ENCODE data around the gene ARRDC1. TPM values are rescaled to one million over a fixed set of nuclear protein-coding genes. Genes with fewer than 3 reads are reported as not detected.

Gene ARRDC1
- total RNA-seq, 1 donor from 2014 or later, result 27.3 TPM

DNA sequence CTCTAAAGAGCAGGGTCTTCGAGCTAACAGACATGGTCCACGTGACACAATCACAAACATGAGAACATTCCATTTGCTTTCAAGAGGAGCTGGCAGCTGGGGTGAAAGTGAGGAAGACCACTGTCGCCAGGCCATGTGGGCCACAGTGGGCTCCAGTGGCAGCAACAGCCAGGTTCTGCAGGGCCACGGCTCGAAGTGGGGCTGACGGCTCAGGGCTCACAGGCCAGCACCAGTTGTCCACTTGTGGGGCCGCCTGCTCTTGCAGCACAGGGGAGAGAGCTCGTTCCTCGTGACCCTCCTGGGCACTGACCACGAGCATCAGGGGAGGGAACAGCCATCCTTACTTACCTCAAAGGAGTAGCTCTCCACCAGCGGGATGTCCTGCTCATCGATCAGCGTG is 17.2 kb upstream of the ARRDC1 start:
- no peaks in the 10 kb centered on the region for H3K27me3 Mint-ChIP-seq (ENCODE audit: low read depth)
- peaks cover 10% of the 10 kb centered on the region for H3K36me3 Mint-ChIP-seq (ENCODE audit: low read depth)
- TF ChIP-seq, protein P1, sequence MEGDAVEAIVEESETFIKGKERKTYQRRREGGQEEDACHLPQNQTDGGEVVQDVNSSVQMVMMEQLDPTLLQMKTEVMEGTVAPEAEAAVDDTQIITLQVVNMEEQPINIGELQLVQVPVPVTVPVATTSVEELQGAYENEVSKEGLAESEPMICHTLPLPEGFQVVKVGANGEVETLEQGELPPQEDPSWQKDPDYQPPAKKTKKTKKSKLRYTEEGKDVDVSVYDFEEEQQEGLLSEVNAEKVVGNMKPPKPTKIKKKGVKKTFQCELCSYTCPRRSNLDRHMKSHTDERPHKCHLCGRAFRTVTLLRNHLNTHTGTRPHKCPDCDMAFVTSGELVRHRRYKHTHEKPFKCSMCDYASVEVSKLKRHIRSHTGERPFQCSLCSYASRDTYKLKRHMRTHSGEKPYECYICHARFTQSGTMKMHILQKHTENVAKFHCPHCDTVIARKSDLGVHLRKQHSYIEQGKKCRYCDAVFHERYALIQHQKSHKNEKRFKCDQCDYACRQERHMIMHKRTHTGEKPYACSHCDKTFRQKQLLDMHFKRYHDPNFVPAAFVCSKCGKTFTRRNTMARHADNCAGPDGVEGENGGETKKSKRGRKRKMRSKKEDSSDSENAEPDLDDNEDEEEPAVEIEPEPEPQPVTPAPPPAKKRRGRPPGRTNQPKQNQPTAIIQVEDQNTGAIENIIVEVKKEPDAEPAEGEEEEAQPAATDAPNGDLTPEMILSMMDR (IDR thresholded peaks at IDR 0.05), result no peak
- H3K9me3 Mint-ChIP-seq (ENCODE audit: low read depth), result no peaks in the 10 kb centered on the region
- DNase-seq (ENCODE audit: low spot score), result no peak
- peaks cover 9% of the 10 kb centered on the region for H3K4me1 Mint-ChIP-seq (ENCODE audit: low read depth)
- H3K27ac Mint-ChIP-seq (ENCODE audit: unreplicated experiment), result no peak overlapping the region
- no peak overlapping the region for H3K4me3 Mint-ChIP-seq (ENCODE audit: unreplicated experiment)

- Mint-ChIP-seq H3K27ac (ENCODE audit: unreplicated experiment) (peak overlapping the region; percentile 49), H3K9me3 (ENCODE audit: low read depth) (no peaks in the 10 kb centered on the region), H3K4me1 (ENCODE audit: low read depth) (peaks cover 9% of the 10 kb centered on the region), H3K36me3 (ENCODE audit: low read depth) (peaks cover 10% of the 10 kb centered on the region), H3K27me3 (ENCODE audit: low read depth) (no peaks in the 10 kb centered on the region), H3K4me3 (ENCODE audit: unreplicated experiment) (peak overlapping the region; percentile 77)
- no peak for DNase-seq (ENCODE audit: low spot score)
- TF ChIP-seq, protein P1 (IDR thresholded peaks at IDR 0.05), result no peak
Observed at GRCh38 chr9:137588891-137589290, 16.6 kb upstream of the ARRDC1 start.

GRCh38 chr9:137589441-137590122 is 15.9 kb upstream of the ARRDC1 start:
- peaks cover 10% of the 10 kb centered on the region for H3K36me3 Mint-ChIP-seq (ENCODE audit: low read depth)
- H3K9me3 Mint-ChIP-seq (ENCODE audit: low read depth), result no peaks in the 10 kb centered on the region
- H3K27me3 Mint-ChIP-seq (ENCODE audit: low read depth), result no peaks in the 10 kb centered on the region
- H3K4me3 Mint-ChIP-seq (ENCODE audit: unreplicated experiment), result peak overlapping the region; percentile 77
- H3K27ac Mint-ChIP-seq (ENCODE audit: unreplicated experiment), result peak overlapping the region; percentile 61
- DNase-seq (ENCODE audit: low spot score), result no peak
- peaks cover 9% of the 10 kb centered on the region for H3K4me1 Mint-ChIP-seq (ENCODE audit: low read depth)
- TF ChIP-seq, protein P1 (IDR thresholded peaks at IDR 0.05), result no peak

GRCh38 chr9:137590123-137590468 is 15.4 kb upstream of the ARRDC1 start:
- Mint-ChIP-seq H3K4me3 (ENCODE audit: unreplicated experiment) (no peak overlapping the region), H3K36me3 (ENCODE audit: low read depth) (peaks cover 10% of the 10 kb centered on the region), H3K27me3 (ENCODE audit: low read depth) (no peaks in the 10 kb centered on the region), H3K4me1 (ENCODE audit: low read depth) (peaks cover 9% of the 10 kb centered on the region), H3K9me3 (ENCODE audit: low read depth) (no peaks in the 10 kb centered on the region), H3K27ac (ENCODE audit: unreplicated experiment) (no peak overlapping the region)
- no peak for DNase-seq (ENCODE audit: low spot score)
- TF ChIP-seq, protein P1 (IDR thresholded peaks at IDR 0.05), result no peak

DNA sequence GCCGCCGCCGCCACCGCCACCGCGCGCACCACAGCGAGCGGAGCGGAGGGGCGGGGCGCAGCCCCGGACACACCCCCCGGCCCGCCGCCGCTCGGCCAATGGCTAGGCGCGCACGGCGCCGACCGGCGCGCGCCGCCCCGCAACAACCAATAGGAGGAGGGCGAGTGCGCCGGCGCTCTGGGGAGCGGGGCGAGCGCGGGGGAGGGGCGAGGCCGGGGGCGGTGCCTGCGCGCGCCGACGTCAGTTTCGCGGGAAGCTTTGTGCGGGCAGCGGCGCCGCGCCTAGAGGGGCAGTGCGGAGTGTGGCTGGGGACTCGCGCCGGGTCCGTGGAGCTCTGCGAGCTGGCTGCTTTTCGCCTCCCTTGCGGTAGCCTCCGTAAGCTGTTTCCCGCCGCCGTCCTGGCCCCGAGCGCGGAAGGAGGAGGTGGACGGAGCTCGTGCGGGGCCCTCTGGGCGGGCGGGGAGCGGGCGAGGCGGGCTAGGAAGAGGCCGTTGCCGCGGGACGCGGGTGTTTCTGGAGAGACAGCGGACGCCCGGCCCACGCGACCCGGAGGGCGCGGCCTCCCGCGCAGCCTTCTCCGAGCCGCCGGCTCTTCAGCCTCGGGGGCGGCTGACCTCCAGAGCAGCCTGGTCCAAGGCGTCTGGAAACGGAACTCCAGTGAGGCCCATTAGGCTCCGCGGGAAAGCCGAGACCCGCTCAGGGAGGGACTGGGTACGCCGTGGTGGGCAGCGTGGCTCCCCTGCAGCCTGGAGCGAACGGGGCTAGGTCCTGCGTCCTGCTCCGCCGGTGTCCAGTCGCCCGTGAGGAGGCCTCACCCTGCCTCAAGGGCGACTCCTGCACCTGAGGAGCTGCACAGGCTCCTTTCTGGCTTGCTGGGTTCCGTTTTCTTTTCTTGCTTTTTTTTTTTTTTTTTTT is 14.8 kb upstream of the ARRDC1 start, which contains the start of gene ZMYND19:
Gene ZMYND19, minus strand, starts transcription at position 44 of the 915 bp plus-strand sequence. CDS start 249 bp downstream, outside the sequence.
- Mint-ChIP-seq H3K4me1 (ENCODE audit: low read depth) (peaks cover 9% of the 10 kb centered on the region), H3K9me3 (ENCODE audit: low read depth) (no peaks in the 10 kb centered on the region), H3K36me3 (ENCODE audit: low read depth) (peaks cover 10% of the 10 kb centered on the region), H3K4me3 (ENCODE audit: unreplicated experiment) (peak within 1 kb of the TSS; percentile 91), H3K27me3 (ENCODE audit: low read depth) (no peaks in the 10 kb centered on the region), H3K27ac (ENCODE audit: unreplicated experiment) (peak within 1 kb of the TSS; percentile 92)
- TF ChIP-seq, protein P1 (IDR thresholded peaks at IDR 0.05), result peak; percentile 18
- no peak for DNase-seq (ENCODE audit: low spot score)

All from chondrocyte (in vitro differentiated cells).